ENCODE measurements around the gene CAPRIN2. TPM values are rescaled to one million over a fixed set of nuclear protein-coding genes. Genes with fewer than 3 reads are reported as not detected.

The CAPRIN2 gene
- total and polyA plus RNA-seq, 2 of the 8 experiments (the other 6 are each of a cell fraction or from before 2014, with no cell fraction given): 24.8 to 52.0 TPM

GRCh38 chr12:30695199-30696102 is 59.3 kb downstream of the CAPRIN2 start, which contains the start of gene IPO8:
TSS of gene IPO8 (minus strand) at chr12:30695869. CDS start at chr12:30695647, 222 bp downstream.
- FAIRE-seq (peak; percentile 24), DNase-seq (ENCODE audit: low read depth in 1 of 2, low spot score in 2 of 2) (peak; percentile 86 to 91)
- Histone ChIP-seq H3K4me3 (ENCODE audit: extremely low read depth in 1 of 4, insufficient read depth in 2 of 4, low read depth in 3 of 4, low read length in 4 of 4) (peak within 1 kb of the TSS; percentile 71 to 92 (median 90)), H3K23ac (ENCODE audit: insufficient read length) (no peak within 1 kb of the TSS), H2BK5ac (ENCODE audit: low read depth, low read length) (peak within 1 kb of the TSS; percentile 87; the same call in 1 of the 2 replicates), H2AK5ac (ENCODE audit: low read depth, low read length) (no peak within 1 kb of the TSS), H3K9ac (replicated peaks in 1 of 4; ENCODE audit: extremely low read depth in 1 of 4, low read depth in 3 of 4, low read length in 3 of 4) (peak within 1 kb of the TSS; percentile 76 to 82 (median 80)), H3K4me1 (replicated peaks in 1 of 4; ENCODE audit: control insufficient read depth in 3 of 4, insufficient read depth in 4 of 4, low read length in 3 of 4) (peaks cover 0 to 4% (median 2%) of the 10 kb centered on the region in 4 experiments; a peak in 5 of 7 replicates), H3K4me2 (ENCODE audit: insufficient read depth in 1 of 2, low read depth in 2 of 2, low read length in 2 of 2) (peak within 1 kb of the TSS; percentile 78 to 90), H4K91ac (replicated peaks; ENCODE audit: insufficient read length, low read length) (peak within 1 kb of the TSS; percentile 45), H4K8ac (ENCODE audit: extremely low read depth, insufficient read depth, low read length) (peak within 1 kb of the TSS; percentile 72; the same call in 1 of the 2 replicates), H2BK15ac (ENCODE audit: low read length) (peak within 1 kb of the TSS; percentile 9; the same call in 1 of the 2 replicates), H3K23me2 (ENCODE audit: low read depth, low read length) (peaks cover 15% of the 10 kb centered on the region), H3K79me2 (ENCODE audit: control insufficient read depth in 1 of 2, insufficient read depth in 2 of 2, low read length in 2 of 2) (peaks cover 0 to 38% of the 10 kb centered on the region in 2 experiments; a peak in 2 of 4 replicates), H4K5ac (ENCODE audit: insufficient read length, low read depth, low read length) (peak within 1 kb of the TSS; percentile 59), H2AFZ (ENCODE audit: low read length) (peak within 1 kb of the TSS; percentile 92), H3K36me3 (ENCODE audit: control insufficient read depth in 2 of 4, insufficient read depth in 4 of 4, low read length in 3 of 4) (no peaks in the 10 kb centered on the region), H3K79me1 (ENCODE audit: low read depth, low read length) (peaks cover 6% of the 10 kb centered on the region; the same call in 1 of the 2 replicates), H2BK12ac (ENCODE audit: low read depth, low read length) (0 out of 2 replicates have a peak within 1 kb of the TSS, but pooled peaks have one; percentile 18), H2BK20ac (ENCODE audit: low read length) (no peak within 1 kb of the TSS), H3K18ac (ENCODE audit: extremely low read depth, low read length) (0 out of 2 replicates have a peak within 1 kb of the TSS, but pooled peaks have one; percentile 9), H3K56ac (replicated peaks; ENCODE audit: insufficient read length, low read depth, low read length) (peak within 1 kb of the TSS; percentile 60), H4K20me1 (replicated peaks in 1 of 2; ENCODE audit: control insufficient read depth in 1 of 2, insufficient read depth in 2 of 2, low read length in 2 of 2) (peaks cover 0 to 11% of the 10 kb centered on the region in 2 experiments), H3K9me3 (ENCODE audit: insufficient read depth in 2 of 2, low read depth in 1 of 2, low read length in 1 of 2) (no peaks in the 10 kb centered on the region), H3K14ac (ENCODE audit: insufficient read length) (no peak within 1 kb of the TSS), H3K27me3 (replicated peaks in 1 of 4; ENCODE audit: control insufficient read depth in 3 of 4, extremely low read depth in 1 of 4, insufficient read depth in 3 of 4, low read length in 3 of 4) (no peaks in the 10 kb centered on the region), H2BK120ac (replicated peaks; ENCODE audit: low read depth, low read length) (no peak within 1 kb of the TSS), H3K27ac (ENCODE audit: low read depth, low read length) (peak within 1 kb of the TSS; percentile 68; the same call in 1 of the 2 replicates), H3K4ac (replicated peaks; ENCODE audit: insufficient read length, low read depth, low read length) (no peak within 1 kb of the TSS)
- whole genome bisulfite sequencing, 2 experiments (ENCODE audit: extremely low coverage in 1 of 2, insufficient coverage in 1 of 2, insufficient read length in 1 of 2, insufficient replicate concordance in 2 of 2, low coverage in 1 of 2, low lambda C conversion rate in 2 of 2, missing lambda C conversion rate in 1 of 2): 3% methylated on average over 43 of the region's 71 CpGs; no CpG with 5 or more reads in 1 of the 2 experiments
- POLR2A ChIA-PET (ENCODE audit: partially characterized antibody): interaction anchor here (0.7 to 4.7 kb wide), 8 partner anchors 14 to 435 kb away, joined by 3 to 17 read pairs (median 4); partner anchors contain the start of gene CAPRIN2
- CTCF ChIA-PET (ENCODE audit: partially characterized antibody): interaction anchor here (0.6 to 1.9 kb wide), 15 partner anchors 9 to 438 kb away, joined by 3 to 6 read pairs (median 3); partner anchors contain the start of gene CAPRIN2
- 0 out of 2 replicates have a peak, but pooled peaks have one; percentile 3 for TF ChIP-seq TCF12 (IDR thresholded peaks at IDR 0.05; ENCODE audit: low read depth, low read length)
- no peak for TF ChIP-seq ZNF274 (IDR thresholded peaks at IDR 0.05; ENCODE audit: borderline replicate concordance, extremely low read depth, low read length)
- TF ChIP-seq RFX5 (IDR thresholded peaks at IDR 0.05; ENCODE audit: borderline replicate concordance, low read depth, low read length): no peak
- TF ChIP-seq PHF8 (conservative IDR thresholded peaks at IDR 0.05; ENCODE audit: low read depth, low read length): peak; percentile 63
- TF ChIP-seq JUND (IDR thresholded peaks at IDR 0.05; ENCODE audit: low read length): no peak
- TF ChIP-seq CBX8 (IDR thresholded peaks at IDR 0.05; ENCODE audit: borderline replicate concordance, low read depth, low read length): no peak
- no peak for TF ChIP-seq SP4 (IDR thresholded peaks at IDR 0.05; ENCODE audit: low read length)
- TF ChIP-seq POLR2AphosphoS5 (IDR thresholded peaks at IDR 0.05; ENCODE audit: low read depth, low read length): no peak
- no peak for TF ChIP-seq BCL11A (IDR thresholded peaks at IDR 0.05; ENCODE audit: low read depth in 2 of 2, low read length in 2 of 2)
- no peak for TF ChIP-seq USF2 (IDR thresholded peaks at IDR 0.05; ENCODE audit: low read length)

Measured in H1 (cell line).